Activated CD8-positive, alpha-beta memory T cell treated with anti-CD3 and anti-CD28 coated beads for 36 hours (primary cell): ENCODE data around the gene MVB12B. TPM values are rescaled to one million over a fixed set of nuclear protein-coding genes. Genes with fewer than 3 reads are reported as not detected.
"Not testable (repeated sequence)": the region's sequence is repeated elsewhere in the genome, so short reads cannot be mapped to it uniquely, and the experiment has no call there.

Experiments used
- CTCF ChIA-PET: fragments of 350-600 bp; sonication (Branson Sonifier 250); formaldehyde crosslinking; loops from one replicate; lab custom pipeline; 2021; ENCODE audit warnings: antibody characterized with exemption; lab: Charles Lee
- POLR2A ChIA-PET: fragments of 350-600 bp; sonication (Branson Sonifier 250); formaldehyde crosslinking; loops from one replicate; lab custom pipeline; 2021; ENCODE audit warnings: antibody characterized with exemption; lab: Charles Lee
- total RNA-seq, 2 experiments: library from RNA; stranded (reverse); gene quantifications; one replicate each; pipeline ENCODE4 v1.2.3, GENCODE V29; 2021

MVB12B gene
- total RNA-seq, 2 experiments from 2014 or later, result 7.5 to 7.8 TPM

- ChIA-PET CTCF (interaction anchor here (0.8 to 1.4 kb wide), 3 partner anchors 20 to 34 kb away, joined by 3 to 7 read pairs (median 5); no protein-coding TSS in a partner anchor), POLR2A (interaction anchor here (0.5 to 0.6 kb wide), 2 partner anchors 22 to 70 kb away, joined by 3 to 5 read pairs; no protein-coding TSS in a partner anchor)
These were observed 206.6 kb downstream of the MVB12B start for GRCh38 chr9:126532951-126533925.

- ChIA-PET POLR2A (no interaction called here), CTCF (interaction anchor here (1.1 kb wide), 1 partner anchor 20 kb away, joined by 7 read pairs; no protein-coding TSS in a partner anchor)
These were observed 207.3 kb downstream of the MVB12B start for GRCh38 chr9:126533926-126534310.

GRCh38 chr9:126534431-126535186 lies 208.0 kb downstream of the MVB12B start:
- ChIA-PET CTCF (interaction anchor here (1.1 to 2.5 kb wide), 2 partner anchors 21 to 23 kb away, joined by 7 to 8 read pairs; no protein-coding TSS in a partner anchor), POLR2A (no interaction called here)

GRCh38 chr9:126536131-126536530 lies 209.5 kb downstream of the MVB12B start:
- ChIA-PET CTCF (interaction anchor here (1.1 to 2.5 kb wide), 2 partner anchors 22 to 35 kb away, joined by 4 to 8 read pairs; no protein-coding TSS in a partner anchor), POLR2A (no interaction called here)

- ChIA-PET POLR2A (no interaction called here), CTCF (interaction anchor here (1.1 to 2.5 kb wide), 2 partner anchors 21 to 36 kb away, joined by 4 to 8 read pairs; no protein-coding TSS in a partner anchor)
These were observed 210.3 kb downstream of the MVB12B start for GRCh38 chr9:126536841-126537465.

- POLR2A ChIA-PET, result no interaction called here
- CTCF ChIA-PET, result interaction anchor here (1.1 to 1.6 kb wide), 2 partner anchors 19 to 47 kb away, joined by 3 to 5 read pairs; no protein-coding TSS in a partner anchor
These were observed 211.9 kb downstream of the MVB12B start for GRCh38 chr9:126538550-126538949.

- CTCF ChIA-PET, POLR2A ChIA-PET: not testable (repeated sequence)
These were observed 213.8 kb downstream of the MVB12B start for GRCh38 chr9:126540398-126540797.

GRCh38 chr9:126543490-126543889 lies 216.9 kb downstream of the MVB12B start:
- POLR2A ChIA-PET, result no interaction called here
- CTCF ChIA-PET, result interaction anchor here (1.8 kb wide), 1 partner anchor 14 kb away, joined by 7 read pairs; no protein-coding TSS in a partner anchor

- POLR2A ChIA-PET, result no interaction called here
- CTCF ChIA-PET, result interaction anchor here (0.6 to 1.8 kb wide), 3 partner anchors 10 to 46 kb away, joined by 3 to 7 read pairs (median 7); no protein-coding TSS in a partner anchor
These were observed 218.5 kb downstream of the MVB12B start for GRCh38 chr9:126545106-126545505.

- CTCF ChIA-PET, result interaction anchor here (1.0 to 1.4 kb wide), 2 partner anchors 45 to 46 kb away, joined by 3 to 7 read pairs; no protein-coding TSS in a partner anchor
- POLR2A ChIA-PET, result no interaction called here
These were observed 219.4 kb downstream of the MVB12B start for GRCh38 chr9:126546036-126546435.

- ChIA-PET POLR2A (no interaction called here), CTCF (no interaction called here)
These were observed 221.7 kb downstream of the MVB12B start for GRCh38 chr9:126548312-126548711.

GRCh38 chr9:126549246-126550006 lies 222.8 kb downstream of the MVB12B start:
- POLR2A ChIA-PET, result no interaction called here
- CTCF ChIA-PET, result interaction anchor here (0.5 to 1.0 kb wide), 3 partner anchors 8 to 135 kb away, joined by 3 to 4 read pairs (median 3); no protein-coding TSS in a partner anchor

- ChIA-PET POLR2A (no interaction called here), CTCF (interaction anchor here (0.6 to 2.6 kb wide), 3 partner anchors 50 to 1147 kb away, joined by 3 to 9 read pairs (median 7); no protein-coding TSS in a partner anchor)
These were observed 224.3 kb downstream of the MVB12B start for GRCh38 chr9:126550891-126551351.

- POLR2A ChIA-PET, result no interaction called here
- CTCF ChIA-PET, result interaction anchor here (1.8 to 2.6 kb wide), 2 partner anchors 51 to 53 kb away, joined by 7 to 9 read pairs; no protein-coding TSS in a partner anchor
These were observed 225.2 kb downstream of the MVB12B start for GRCh38 chr9:126551812-126552211.

GRCh38 chr9:126554292-126554691 lies 227.7 kb downstream of the MVB12B start:
- POLR2A ChIA-PET, result no interaction called here
- CTCF ChIA-PET, result interaction anchor here (1.0 to 7.3 kb wide), 5 partner anchors 25 to 63 kb away, joined by 3 to 158 read pairs (median 5); no protein-coding TSS in a partner anchor

GRCh38 chr9:126555421-126555820 lies 228.8 kb downstream of the MVB12B start:
- ChIA-PET CTCF (interaction anchor here (0.7 to 7.3 kb wide), 8 partner anchors 11 to 85 kb away, joined by 3 to 158 read pairs (median 4); no protein-coding TSS in a partner anchor), POLR2A (interaction anchor here (0.6 kb wide), 2 partner anchors 23 to 170 kb away, joined by 4 to 5 read pairs; no protein-coding TSS in a partner anchor)
